BJ (cell line): Measurements from ENCODE around the gene RNF227. TPM values are rescaled to one million over a fixed set of nuclear protein-coding genes. Genes with fewer than 3 reads are reported as not detected.
A peak's percentile ranks its signal among the peaks of the same experiment; 100 is the strongest.

Experiments
- CTCF ChIA-PET: fragments of 350-600 bp; formaldehyde crosslinking; extraction: SDS; loops from one replicate; lab custom pipeline; 2021; ENCODE audit warnings: antibody characterized with exemption, inconsistent platforms; lab: Yijun Ruan, JAX
- POLR2A ChIA-PET: fragments of 300-600 bp; sonication (Branson Sonifier 250); formaldehyde crosslinking; extraction: SDS; loops from one replicate; lab custom pipeline; 2021; ENCODE audit warnings: antibody characterized with exemption; lab: Charles Lee
- DNase-seq: peaks from one replicate; pipeline ENCODE4 v3.0.0-alpha.2; 2011; ENCODE audit warnings: low read depth
- H3K27me3 ChIP-seq: 2 replicates; pipeline ENCODE4 v1.6.0; 2011; ENCODE audit warnings: low read length; ENCODE audit not compliant: control insufficient read depth, insufficient read depth
- H3K36me3 ChIP-seq: 2 replicates; pipeline ENCODE4 v1.5.1; 2011; ENCODE audit warnings: low read length; ENCODE audit not compliant: control insufficient read depth, insufficient read depth
- H3K4me3 ChIP-seq: 2 replicates; pipeline ENCODE4 v1.5.1; 2011; ENCODE audit warnings: low read depth, mild to moderate bottlenecking, control low read depth, low read length
- CTCF ChIP-seq: IDR thresholded peaks from 2 replicates; pipeline ENCODE4 v1.5.1; 2011; ENCODE audit warnings: low read depth, mild to moderate bottlenecking, control low read depth, inconsistent platforms, low read length, moderate library complexity; ENCODE audit not compliant: insufficient read depth
- polyA plus RNA-seq: library from polyadenylated mRNA; depleted of rRNA; stranded (reverse); fragments of >200 nt; gene quantifications from 2 replicates; pipeline ENCODE4 v1.2.3, GENCODE V29; 2011

The RNF227 gene
- polyA plus RNA-seq, 1 experiment, result 2.2 TPM

DNA sequence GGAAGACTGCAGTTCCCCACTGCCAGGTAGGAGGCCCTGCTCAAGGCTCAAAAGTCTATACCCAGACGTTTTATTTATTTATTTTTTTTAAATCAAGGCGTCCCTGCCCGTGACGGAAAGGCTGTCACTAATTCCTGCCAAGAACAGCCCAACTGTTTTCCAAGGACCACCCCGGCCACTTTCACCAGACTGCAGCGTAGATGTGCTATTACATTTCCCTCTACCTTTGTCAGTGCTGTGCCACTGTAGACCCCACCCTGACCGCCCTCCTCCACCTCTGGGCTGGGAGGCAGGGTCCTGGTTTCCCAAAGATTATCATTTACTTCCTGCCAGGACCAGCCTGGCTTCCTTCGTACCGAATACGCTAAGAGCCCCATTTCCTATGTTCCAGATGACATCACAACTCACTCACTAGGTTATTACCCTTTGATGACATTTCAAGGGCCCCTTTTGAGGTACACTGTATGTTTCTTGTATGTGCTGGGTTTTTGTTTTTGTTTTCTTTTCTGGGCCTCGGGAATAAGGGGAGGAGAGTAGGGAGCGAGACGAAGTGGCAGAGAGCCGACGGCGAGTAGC, 6.3 kb upstream of the RNF227 start:
- CTCF ChIA-PET, result interaction anchor here (0.6 to 4.0 kb wide), 3 partner anchors 11 to 67 kb away, joined by 3 to 15 read pairs (median 3); no protein-coding TSS in a partner anchor

GRCh38 chr17:7916808-7917207, 719 bp upstream of the RNF227 start:
- DNase-seq, result no peak
- Histone ChIP-seq H3K27me3 (no peaks in the 10 kb centered on the region), H3K4me3 (no peak overlapping the region), H3K36me3 (peaks cover 3% of the 10 kb centered on the region)
- ChIA-PET CTCF (interaction anchor here (0.5 to 7.6 kb wide), 10 partner anchors 10 to 267 kb away, joined by 3 to 109 read pairs (median 4); partner anchors contain the start of genes CHD3 and KCNAB3), POLR2A (interaction anchor here (0.9 to 1.2 kb wide), 2 partner anchors 34 to 60 kb away, joined by 3 read pairs; partner anchors contain the start of gene NAA38)
- TF ChIP-seq CTCF, result no peak

More for the DNA sequence above, 6.3 kb upstream of the RNF227 start:
- no peak for DNase-seq
- POLR2A ChIA-PET, result no interaction called here
- TF ChIP-seq CTCF, result no peak
- Histone ChIP-seq H3K4me3 (peak overlapping the region; percentile 47), H3K27me3 (no peaks in the 10 kb centered on the region), H3K36me3 (no peaks in the 10 kb centered on the region)

DNA sequence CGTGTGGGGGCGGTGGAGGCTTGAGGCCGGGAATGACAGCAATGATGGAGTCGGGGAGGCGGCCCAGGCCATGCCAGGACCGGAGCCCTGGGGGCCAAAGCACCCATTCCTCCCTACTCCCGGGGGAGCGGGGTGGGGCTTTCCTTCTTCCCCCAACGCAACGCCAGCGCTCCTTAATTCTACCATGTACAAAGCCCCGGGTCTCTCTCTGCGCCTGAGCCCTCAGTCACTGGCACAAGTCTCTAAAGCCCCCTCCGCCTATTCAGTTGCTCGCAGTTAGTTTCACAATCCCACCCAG, 245 bp upstream of the RNF227 start:
- no peak for TF ChIP-seq CTCF
- POLR2A ChIA-PET, result interaction anchor here (0.7 to 1.2 kb wide), 4 partner anchors 17 to 1328 kb away, joined by 3 read pairs; partner anchors contain the start of gene NAA38
- CTCF ChIA-PET, result interaction anchor here (0.5 to 7.6 kb wide), 22 partner anchors 10 to 267 kb away, joined by 3 to 109 read pairs (median 3); partner anchors contain the start of genes CHD3, CNTROB, KCNAB3 and NAA38
- no peak for DNase-seq
- peak overlapping the region; percentile 52 for H3K4me3 ChIP-seq
- H3K36me3 ChIP-seq, result peaks cover 8% of the 10 kb centered on the region
- no peaks in the 10 kb centered on the region for H3K27me3 ChIP-seq

DNA sequence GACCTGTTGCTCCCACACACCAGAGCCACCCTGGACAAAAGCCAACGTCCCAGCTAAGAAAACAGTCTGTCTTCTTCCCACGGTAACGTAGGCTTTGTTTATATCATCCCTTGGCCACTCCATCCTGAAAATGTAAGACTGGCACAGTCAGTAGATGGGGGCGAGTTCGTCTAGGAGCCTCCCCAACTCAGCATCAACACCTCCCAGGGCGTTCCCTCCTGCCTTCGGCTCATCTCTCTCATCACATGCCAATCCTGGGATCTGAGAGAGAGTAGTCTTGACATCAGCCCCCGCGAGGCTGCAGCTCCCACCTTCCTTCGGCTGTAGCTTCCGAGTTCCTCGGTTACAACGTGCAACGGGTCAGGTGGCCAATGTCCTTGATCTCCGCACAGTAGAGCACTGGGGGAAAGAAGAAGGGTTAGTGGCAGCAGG, 894 bp downstream of the RNF227 start:
- no peak for DNase-seq
- ChIA-PET CTCF (interaction anchor here (0.6 to 7.6 kb wide), 13 partner anchors 13 to 147 kb away, joined by 3 to 109 read pairs (median 3); partner anchors contain the start of genes CNTROB, NAA38 and TRAPPC1), POLR2A (no interaction called here)
- Histone ChIP-seq H3K4me3 (peak overlapping the region; percentile 52), H3K27me3 (no peaks in the 10 kb centered on the region), H3K36me3 (peaks cover 13% of the 10 kb centered on the region)
- TF ChIP-seq CTCF, result no peak

- POLR2A ChIA-PET, result no interaction called here
- no peak for DNase-seq
- CTCF ChIA-PET, result interaction anchor here (0.6 to 7.9 kb wide), 16 partner anchors 13 to 148 kb away, joined by 3 to 109 read pairs (median 4); partner anchors contain the start of genes CNTROB and TRAPPC1
- Histone ChIP-seq H3K4me3 (no peak overlapping the region), H3K27me3 (no peaks in the 10 kb centered on the region), H3K36me3 (peaks cover 25% of the 10 kb centered on the region)
- TF ChIP-seq CTCF, result peak; percentile 77
Observed at GRCh38 chr17:7912927-7913524, 3.1 kb downstream of the RNF227 start.
